Testis (tissue), 2 donors: ENCODE results near the gene ZAP70.

ENCODE experiments used
- POLR2A ChIP-seq: fragments of 450-650 bp; IDR thresholded peaks from one replicate; pipeline ENCODE4 v1.6.1; 2017; ENCODE audit warnings: antibody characterized with exemption, mild to moderate bottlenecking, moderate library complexity
- TF ChIP-seq, protein P1 (sequence below), 3 experiments: fragments of 450-650 bp in 2 of 3; fragments of 200-600 bp in 1 of 3; sonication (generic) in 1 of 3; IDR thresholded peaks; one replicate each; pipeline ENCODE4 v1.5.1; 2016 to 2019; ENCODE audit warnings: antibody characterized with exemption in 3 of 3, mild to moderate bottlenecking in 2 of 3, moderate library complexity in 1 of 3

DNA sequence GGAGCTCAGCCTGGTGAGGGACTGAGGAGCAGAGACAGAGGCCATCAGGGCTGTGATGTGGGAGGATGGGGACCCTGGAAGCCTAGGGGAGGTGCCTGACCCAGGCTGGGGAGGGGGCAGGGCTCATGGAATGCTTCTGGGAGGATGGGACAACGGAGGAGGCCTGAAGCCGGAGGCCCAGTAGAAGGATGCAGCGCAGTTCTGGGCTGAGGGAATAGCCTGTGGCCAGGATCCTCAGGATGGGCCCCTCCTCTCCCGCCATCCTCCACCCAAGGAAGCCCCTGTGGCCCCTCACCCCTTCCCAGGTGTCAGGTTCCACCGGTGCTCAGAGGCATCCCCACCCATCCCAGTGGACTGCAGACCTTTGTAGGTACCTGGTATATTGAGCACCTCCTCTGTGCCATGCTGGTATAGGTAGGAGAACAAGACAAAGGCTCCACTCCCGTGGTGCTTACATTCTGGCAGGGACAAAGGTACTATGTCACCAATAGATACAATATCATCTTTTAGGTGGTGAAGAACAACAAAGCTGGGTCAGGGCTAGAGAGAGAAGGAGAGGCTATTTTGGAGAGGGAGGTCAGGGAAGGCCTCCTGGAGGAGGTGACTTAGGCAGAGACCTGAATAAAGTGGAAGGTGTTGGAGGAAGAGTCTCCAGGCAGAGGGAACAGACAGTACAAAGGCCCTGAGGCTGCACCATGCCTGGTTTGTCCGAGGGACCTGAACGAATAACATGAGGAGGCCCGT is 2.7 kb downstream of the ZAP70 start:
- no peak for TF ChIP-seq POLR2A
- TF ChIP-seq, protein P1, sequence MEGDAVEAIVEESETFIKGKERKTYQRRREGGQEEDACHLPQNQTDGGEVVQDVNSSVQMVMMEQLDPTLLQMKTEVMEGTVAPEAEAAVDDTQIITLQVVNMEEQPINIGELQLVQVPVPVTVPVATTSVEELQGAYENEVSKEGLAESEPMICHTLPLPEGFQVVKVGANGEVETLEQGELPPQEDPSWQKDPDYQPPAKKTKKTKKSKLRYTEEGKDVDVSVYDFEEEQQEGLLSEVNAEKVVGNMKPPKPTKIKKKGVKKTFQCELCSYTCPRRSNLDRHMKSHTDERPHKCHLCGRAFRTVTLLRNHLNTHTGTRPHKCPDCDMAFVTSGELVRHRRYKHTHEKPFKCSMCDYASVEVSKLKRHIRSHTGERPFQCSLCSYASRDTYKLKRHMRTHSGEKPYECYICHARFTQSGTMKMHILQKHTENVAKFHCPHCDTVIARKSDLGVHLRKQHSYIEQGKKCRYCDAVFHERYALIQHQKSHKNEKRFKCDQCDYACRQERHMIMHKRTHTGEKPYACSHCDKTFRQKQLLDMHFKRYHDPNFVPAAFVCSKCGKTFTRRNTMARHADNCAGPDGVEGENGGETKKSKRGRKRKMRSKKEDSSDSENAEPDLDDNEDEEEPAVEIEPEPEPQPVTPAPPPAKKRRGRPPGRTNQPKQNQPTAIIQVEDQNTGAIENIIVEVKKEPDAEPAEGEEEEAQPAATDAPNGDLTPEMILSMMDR (IDR thresholded peaks at IDR 0.05) = no peak
